Stomach (tissue), 9 donors: ENCODE data around the gene CHN2. TPM values are rescaled to one million over a fixed set of nuclear protein-coding genes. Genes with fewer than 3 reads are reported as not detected.

Source experiments
- DNase-seq, 2 donors: peaks; one replicate each; pipeline versions ENCODE4 v3.0.0 to v3.0.0-alpha.2; 2013 to 2019
- H3K27ac ChIP-seq, 5 donors: fragments of 200-600 bp in 4 of 5; sonication (generic) in 4 of 5; one replicate each; pipeline ENCODE4 v1.5.1; 2013 to 2019; ENCODE audit warnings: mild to moderate bottlenecking in 1 of 5, moderate library complexity in 1 of 5
- H3K27me3 ChIP-seq, 3 donors: fragments of 200-600 bp; sonication (generic); one replicate each; pipeline ENCODE4 v1.5.1; 2017 to 2019; ENCODE audit warnings: mixed run types in 1 of 3
- H3K36me3 ChIP-seq, 4 donors: fragments of 200-600 bp; sonication (generic); 1 replicate in 3 of 4; 2 replicates in 1 of 4; pipeline ENCODE4 v1.5.1; 2016 to 2019
- H3K4me1 ChIP-seq, 4 donors: fragments of 200-600 bp; sonication (generic); one replicate each; pipeline ENCODE4 v1.5.1; 2016 to 2019
- H3K4me3 ChIP-seq, 4 donors: fragments of 200-600 bp; sonication (generic) in 3 of 4; one replicate each; pipeline ENCODE4 v1.5.1; 2016 to 2019; ENCODE audit warnings: mild to moderate bottlenecking in 1 of 4
- H3K9me3 ChIP-seq, 4 donors: fragments of 200-600 bp; sonication (generic); one replicate each; pipeline ENCODE4 v1.5.1; 2016 to 2019
- EP300 ChIP-seq: sonication (generic); formaldehyde crosslinking; IDR thresholded peaks from one replicate; pipeline ENCODE4 v1.6.1; 2017; ENCODE audit warnings: antibody characterized with exemption
- POLR2A ChIP-seq, 4 donors: fragments of 450-650 bp; IDR thresholded peaks; one replicate each; pipeline ENCODE4 v1.6.1; 2016; ENCODE audit warnings: antibody characterized with exemption in 4 of 4, control low read depth in 2 of 4, mild to moderate bottlenecking in 1 of 4, moderate library complexity in 1 of 4
- POLR2AphosphoS5 ChIP-seq, 3 donors: sonication (generic); formaldehyde crosslinking; IDR thresholded peaks; one replicate each; pipeline ENCODE4 v1.6.1; 2016; ENCODE audit warnings: antibody characterized with exemption in 3 of 3
- WGBS, 5 donors: extraction: QIAGEN DNeasy Blood & Tissue Kit in 3 of 5; methylation state at CpG; one replicate each; pipeline versions ENCODE4 v1.1.5 to v1.1.7; 2013 to 2018; 5-methylcytosine and 5-hydroxymethylcytosine counted together
- intact Hi-C: fragments of 100-400 bp; cut with DNase I; formaldehyde crosslinking; loops from one replicate; pipeline ENCODE4 v1.15.1; 2023; ENCODE audit warnings: low total_unique reads
- polyA plus RNA-seq, 3 donors: library from polyadenylated mRNA; stranded (reverse); fragments of 200-250 nt; gene quantifications; one replicate each; pipeline ENCODE4 v1.2.3, GENCODE V29; 2013
- total RNA-seq, 5 donors: library from RNA; depleted of rRNA; stranded (reverse); fragments of >200 nt; gene quantifications; one replicate each; pipeline versions ENCODE4 v1.1.0 to v1.2.3, GENCODE V29; 2014 to 2016
- TF ChIP-seq, protein P1 (sequence below), 7 experiments: fragments of 450-650 bp in 4 of 7; fragments of 200-600 bp in 3 of 7; sonication (generic) in 3 of 7; IDR thresholded peaks; one replicate each; pipeline ENCODE4 v1.5.1; 2016 to 2019; ENCODE audit warnings: antibody characterized with exemption in 7 of 7, control low read depth in 2 of 7, mild to moderate bottlenecking in 1 of 7
- donor health status: healthy with polysubstance abuse.
- donor health status: Bipolar disorder and iron deficiency.
- donor health status: healthy.

Gene CHN2
- total and polyA plus RNA-seq, 8 donors: 2.4 to 47.8 (median 13.8) TPM

DNA sequence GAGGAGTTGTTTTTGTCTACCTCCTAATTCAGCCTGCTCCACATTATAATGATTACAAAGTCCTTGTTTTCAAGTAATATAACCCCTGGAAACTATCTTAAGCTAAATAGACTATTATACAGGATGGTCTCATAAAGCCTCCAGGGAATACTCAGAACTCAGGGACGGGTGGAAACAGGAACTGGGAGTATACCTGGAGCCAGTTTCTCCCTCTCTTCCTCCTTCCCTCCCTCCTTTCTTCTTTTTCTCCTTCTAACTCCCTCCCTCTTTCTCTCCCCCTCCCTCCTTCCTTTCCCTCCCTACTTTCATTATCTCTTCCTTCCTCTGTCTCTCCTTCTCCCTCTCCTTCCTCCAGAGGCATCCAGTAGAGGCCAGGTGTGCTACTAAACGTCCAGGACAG lies 292.8 kb downstream of the CHN2 start:
- no peaks in the 10 kb centered on the region for H3K9me3 ChIP-seq
- H3K36me3 ChIP-seq: no peaks in the 10 kb centered on the region
- H3K27me3 ChIP-seq: no peaks in the 10 kb centered on the region
- peaks cover 0 to 42% (median 16%) of the 10 kb centered on the region in 4 donors for H3K4me1 ChIP-seq
- 43 to 51% (median 45%) methylated on average over 2 of the region's 2 CpGs for WGBS, 5 donors
- no peak overlapping the region for H3K4me3 ChIP-seq
- TF ChIP-seq POLR2AphosphoS5 (IDR thresholded peaks at IDR 0.05) (no peak), POLR2A (IDR thresholded peaks at IDR 0.05) (no peak), EP300 (no peak)
- TF ChIP-seq, protein P1, sequence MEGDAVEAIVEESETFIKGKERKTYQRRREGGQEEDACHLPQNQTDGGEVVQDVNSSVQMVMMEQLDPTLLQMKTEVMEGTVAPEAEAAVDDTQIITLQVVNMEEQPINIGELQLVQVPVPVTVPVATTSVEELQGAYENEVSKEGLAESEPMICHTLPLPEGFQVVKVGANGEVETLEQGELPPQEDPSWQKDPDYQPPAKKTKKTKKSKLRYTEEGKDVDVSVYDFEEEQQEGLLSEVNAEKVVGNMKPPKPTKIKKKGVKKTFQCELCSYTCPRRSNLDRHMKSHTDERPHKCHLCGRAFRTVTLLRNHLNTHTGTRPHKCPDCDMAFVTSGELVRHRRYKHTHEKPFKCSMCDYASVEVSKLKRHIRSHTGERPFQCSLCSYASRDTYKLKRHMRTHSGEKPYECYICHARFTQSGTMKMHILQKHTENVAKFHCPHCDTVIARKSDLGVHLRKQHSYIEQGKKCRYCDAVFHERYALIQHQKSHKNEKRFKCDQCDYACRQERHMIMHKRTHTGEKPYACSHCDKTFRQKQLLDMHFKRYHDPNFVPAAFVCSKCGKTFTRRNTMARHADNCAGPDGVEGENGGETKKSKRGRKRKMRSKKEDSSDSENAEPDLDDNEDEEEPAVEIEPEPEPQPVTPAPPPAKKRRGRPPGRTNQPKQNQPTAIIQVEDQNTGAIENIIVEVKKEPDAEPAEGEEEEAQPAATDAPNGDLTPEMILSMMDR (IDR thresholded peaks at IDR 0.05): no peak
- no peak overlapping the region for H3K27ac ChIP-seq
- intact Hi-C loops: no loop called here
- DNase-seq: no peak

DNA sequence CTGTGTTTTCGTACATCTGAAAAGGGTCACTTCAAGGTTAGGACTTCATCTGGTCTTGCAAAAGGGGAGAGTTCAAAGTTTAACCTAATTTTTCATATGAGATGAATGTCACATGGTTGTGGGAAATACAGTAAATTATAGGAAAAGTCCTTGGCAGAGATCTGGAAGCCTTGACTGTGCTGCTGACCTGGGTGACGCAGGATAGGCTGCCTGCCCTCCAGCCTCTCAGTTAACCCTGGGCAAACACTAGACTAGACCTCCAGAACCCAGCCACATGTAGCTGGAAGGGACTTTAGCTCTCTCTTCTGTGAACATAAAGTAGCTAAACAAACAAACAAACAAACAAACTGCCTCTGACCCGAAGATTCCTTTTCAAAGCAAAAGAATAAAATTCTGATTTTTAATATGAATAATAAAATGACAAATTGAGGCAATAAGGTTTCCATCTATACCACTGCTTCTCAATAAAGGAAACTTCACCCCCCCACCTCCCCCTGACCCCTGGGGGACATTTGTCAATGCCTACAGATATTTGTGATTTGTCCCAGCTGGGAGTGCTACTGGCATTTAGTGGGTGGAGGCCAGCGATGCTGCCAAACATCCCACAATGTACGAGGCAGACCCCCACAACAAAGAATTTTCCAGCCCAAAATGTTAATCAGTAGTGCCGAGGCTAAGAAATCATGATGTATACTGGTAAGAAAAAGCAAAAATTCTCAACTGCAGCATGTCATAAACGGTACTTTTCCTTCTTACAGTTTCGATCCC lies 293.8 kb downstream of the CHN2 start:
- Histone ChIP-seq H3K4me1 (peaks cover 0 to 38% (median 16%) of the 10 kb centered on the region in 4 donors), H3K4me3 (no peak overlapping the region), H3K27me3 (no peaks in the 10 kb centered on the region), H3K36me3 (no peaks in the 10 kb centered on the region), H3K9me3 (no peaks in the 10 kb centered on the region), H3K27ac (peak overlapping the region in 2 of 5 donors; percentile 10 to 30)
- TF ChIP-seq EP300 (no peak), POLR2AphosphoS5 (IDR thresholded peaks at IDR 0.05) (no peak), POLR2A (IDR thresholded peaks at IDR 0.05) (no peak)
- TF ChIP-seq, protein P1 (IDR thresholded peaks at IDR 0.05): no peak
- no peak for DNase-seq
- WGBS, 5 donors: 68 to 81% (median 70%) methylated on average over 8 of the region's 8 CpGs
- intact Hi-C loops: no loop called here

DNA sequence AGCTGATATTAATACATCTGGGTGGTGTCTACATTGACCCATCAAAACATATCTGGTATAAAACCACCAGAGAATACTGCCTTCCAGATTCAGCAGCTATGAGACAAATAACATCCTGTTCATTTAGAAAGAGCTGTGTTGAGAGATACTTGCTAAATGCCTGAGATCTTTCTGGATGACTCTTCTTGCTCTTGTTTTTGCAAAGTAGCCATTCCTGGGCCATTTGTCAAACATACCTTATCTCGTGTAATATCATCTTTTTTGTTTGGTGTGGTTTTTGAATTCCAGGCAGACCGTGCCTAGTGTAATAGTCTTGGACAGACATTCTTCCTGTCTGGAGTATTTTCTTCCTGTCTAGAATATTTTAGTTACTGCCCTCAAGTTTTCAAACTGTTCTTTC lies 294.4 kb downstream of the CHN2 start:
- Histone ChIP-seq H3K36me3 (no peaks in the 10 kb centered on the region), H3K9me3 (no peaks in the 10 kb centered on the region), H3K27me3 (no peaks in the 10 kb centered on the region), H3K27ac (peak overlapping the region in 2 of 5 donors; percentile 10 to 30), H3K4me3 (no peak overlapping the region), H3K4me1 (peaks cover 0 to 32% (median 16%) of the 10 kb centered on the region in 4 donors)
- no peak for DNase-seq
- intact Hi-C loops: no loop called here
- WGBS, 5 donors: 12 to 33% (median 25%) methylated on average over 2 of the region's 2 CpGs
- TF ChIP-seq EP300 (no peak), POLR2A (IDR thresholded peaks at IDR 0.05) (no peak), POLR2AphosphoS5 (IDR thresholded peaks at IDR 0.05) (no peak)
- TF ChIP-seq, protein P1 (IDR thresholded peaks at IDR 0.05): no peak

DNA sequence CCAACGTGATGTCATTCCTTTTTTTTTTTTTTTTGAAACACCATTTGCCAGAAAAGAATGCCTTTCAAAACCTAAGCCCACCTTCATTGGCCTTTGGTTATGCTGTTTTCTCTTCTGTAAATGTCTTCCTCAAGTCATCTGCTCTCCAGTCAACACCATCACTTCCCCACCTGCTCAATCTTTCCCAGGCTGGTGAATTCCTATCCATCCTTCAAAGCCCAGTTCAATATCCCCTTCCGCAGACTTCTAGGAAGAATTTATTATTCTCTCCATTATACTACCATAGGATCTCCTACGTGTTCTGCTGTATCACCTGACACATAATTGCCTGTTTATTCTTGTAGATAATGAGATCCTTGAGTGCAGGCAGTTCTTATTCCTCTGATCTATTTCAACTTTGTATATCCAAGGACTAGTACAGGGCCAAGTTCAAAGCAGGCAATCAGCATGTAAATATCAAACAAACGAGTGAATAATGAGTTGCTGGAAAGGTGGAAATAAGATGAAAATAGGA lies 295.6 kb downstream of the CHN2 start:
- no peak for DNase-seq
- Histone ChIP-seq H3K4me3 (no peak overlapping the region), H3K36me3 (no peaks in the 10 kb centered on the region), H3K9me3 (no peaks in the 10 kb centered on the region), H3K4me1 (peaks cover 0 to 32% (median 12%) of the 10 kb centered on the region in 4 donors), H3K27me3 (no peaks in the 10 kb centered on the region), H3K27ac (no peak overlapping the region)
- intact Hi-C loops: no loop called here
- TF ChIP-seq EP300 (no peak), POLR2AphosphoS5 (IDR thresholded peaks at IDR 0.05) (no peak), POLR2A (IDR thresholded peaks at IDR 0.05) (no peak)
- TF ChIP-seq, protein P1 (IDR thresholded peaks at IDR 0.05): no peak
- 63 to 75% (median 70%) methylated on average over 4 of the region's 4 CpGs for WGBS, 5 donors
